Colonic mucosa (tissue), 4 donors: ENCODE data around the gene XIAP. TPM values are rescaled to one million over a fixed set of nuclear protein-coding genes. Genes with fewer than 3 reads are reported as not detected.

Experiments
- DNase-seq: peaks from one replicate; pipeline ENCODE4 v3.0.0-alpha.2; 2020
- H3K27ac ChIP-seq: fragments of 200-600 bp; one replicate; pipeline ENCODE4 v1.8.0; 2021
- H3K27me3 ChIP-seq: fragments of 200-600 bp; one replicate; pipeline ENCODE4 v1.8.0; 2021
- H3K36me3 ChIP-seq: fragments of 200-600 bp; one replicate; pipeline ENCODE4 v1.8.0; 2021
- H3K4me1 ChIP-seq: fragments of 200-600 bp; one replicate; pipeline ENCODE4 v1.8.0; 2021; ENCODE audit warnings: mild to moderate bottlenecking
- H3K4me3 ChIP-seq: fragments of 200-600 bp; one replicate; pipeline ENCODE4 v1.8.0; 2021
- H3K9ac ChIP-seq, 2 donors: one replicate each; pipeline ENCODE4 v1.7.0; 2013; ENCODE audit warnings: control low read depth in 2 of 2, low read depth in 2 of 2, low read length in 2 of 2
- H3K9me3 ChIP-seq: fragments of 200-600 bp; one replicate; pipeline ENCODE4 v1.8.0; 2021
- CTCF ChIP-seq: fragments of 200-600 bp; IDR thresholded peaks from one replicate; pipeline ENCODE4 v1.8.0; 2022; ENCODE audit warnings: antibody characterized with exemption, mild to moderate bottlenecking
- intact Hi-C: fragments of 100-400 bp; cut with DNase I; formaldehyde crosslinking; loops from one replicate; pipeline ENCODE4 v1.14.1; 2022
- total RNA-seq, 2 donors: library from RNA; stranded (reverse); fragmentation: NEBNext Ultra II Directional in 1 of 2; extraction: Animal tissue kit (Norgen Biotek cat#: 25700) in 1 of 2; gene quantifications; one replicate each; pipeline ENCODE4 v1.2.1, GENCODE V29; 2021
- donor health status: healthy.
- donor health status: DM: no; HTN: no; CAD: no.
- donor health status: DM: no; HTN: no; CAD: no.

The XIAP gene
- total RNA-seq, 2 donors from 2014 or later = 54.9 to 73.2 TPM

GRCh38 chrX:123876177-123876576 lies 16.3 kb downstream of the XIAP start:
- Histone ChIP-seq H3K9me3 (no peaks in the 10 kb centered on the region), H3K4me1 (peaks cover 8% of the 10 kb centered on the region), H3K27me3 (no peaks in the 10 kb centered on the region), H3K27ac (no peak overlapping the region), H3K9ac (no peak overlapping the region), H3K4me3 (no peak overlapping the region), H3K36me3 (no peaks in the 10 kb centered on the region)
- intact Hi-C loops = no loop called here
- DNase-seq = no peak
- TF ChIP-seq CTCF = no peak

GRCh38 chrX:123876844-123877243 lies 17.0 kb downstream of the XIAP start:
- Histone ChIP-seq H3K4me3 (no peak overlapping the region), H3K9ac (no peak overlapping the region), H3K9me3 (no peaks in the 10 kb centered on the region), H3K27ac (no peak overlapping the region), H3K27me3 (no peaks in the 10 kb centered on the region), H3K36me3 (no peaks in the 10 kb centered on the region), H3K4me1 (peaks cover 8% of the 10 kb centered on the region)
- no peak for DNase-seq
- TF ChIP-seq CTCF = no peak
- intact Hi-C loops = no loop called here

- Histone ChIP-seq H3K9ac (no peak overlapping the region), H3K4me1 (peaks cover 8% of the 10 kb centered on the region), H3K4me3 (no peak overlapping the region), H3K27ac (no peak overlapping the region), H3K27me3 (no peaks in the 10 kb centered on the region), H3K9me3 (no peaks in the 10 kb centered on the region), H3K36me3 (no peaks in the 10 kb centered on the region)
- no peak for TF ChIP-seq CTCF
- DNase-seq = no peak
- intact Hi-C loops = no loop called here
Observed at GRCh38 chrX:123878252-123878721, 18.4 kb downstream of the XIAP start.

GRCh38 chrX:123881330-123881729 lies 21.5 kb downstream of the XIAP start:
- TF ChIP-seq CTCF = no peak
- Histone ChIP-seq H3K27me3 (no peaks in the 10 kb centered on the region), H3K4me1 (peaks cover 8% of the 10 kb centered on the region), H3K9me3 (no peaks in the 10 kb centered on the region), H3K9ac (no peak overlapping the region), H3K4me3 (no peak overlapping the region), H3K36me3 (no peaks in the 10 kb centered on the region), H3K27ac (no peak overlapping the region)
- no peak for DNase-seq
- intact Hi-C loops = no loop called here

- no peaks in the 10 kb centered on the region for H3K27me3 ChIP-seq
- H3K9ac ChIP-seq = no peak overlapping the region
- peaks cover 8% of the 10 kb centered on the region for H3K4me1 ChIP-seq
- no peak overlapping the region for H3K4me3 ChIP-seq
- intact Hi-C loops = no loop called here
- TF ChIP-seq CTCF = no peak
- no peak overlapping the region for H3K27ac ChIP-seq
- no peak for DNase-seq
- no peaks in the 10 kb centered on the region for H3K36me3 ChIP-seq
- H3K9me3 ChIP-seq = no peaks in the 10 kb centered on the region
Observed at GRCh38 chrX:123882391-123882790, 22.5 kb downstream of the XIAP start.
